Breast epithelium (tissue), 3 donors: Measurements from ENCODE around the gene YTHDF2.

ENCODE experiments used
- CTCF ChIP-seq, 3 donors: fragments of 450-650 bp; IDR thresholded peaks; one replicate each; pipeline ENCODE4 v1.5.1; 2016 to 2017; ENCODE audit warnings: antibody characterized with exemption in 3 of 3, mild to moderate bottlenecking in 3 of 3, moderate library complexity in 3 of 3
- POLR2A ChIP-seq: fragments of 450-650 bp; IDR thresholded peaks from one replicate; pipeline ENCODE4 v1.6.1; 2016; ENCODE audit warnings: antibody characterized with exemption, mild to moderate bottlenecking, moderate library complexity
- POLR2AphosphoS5 ChIP-seq, 3 donors: sonication (generic); formaldehyde crosslinking; IDR thresholded peaks; one replicate each; pipeline ENCODE4 v1.6.1; 2017; ENCODE audit warnings: antibody characterized with exemption in 3 of 3

- TF ChIP-seq CTCF (IDR thresholded peaks at IDR 0.05) (no peak), POLR2AphosphoS5 (IDR thresholded peaks at IDR 0.05) (no peak), POLR2A (no peak)
These were observed 33.9 kb downstream of the YTHDF2 start for GRCh38 chr1:28770601-28771165.
